H1 (cell line): ENCODE data around the gene L3MBTL4. TPM values are rescaled to one million over a fixed set of nuclear protein-coding genes. Genes with fewer than 3 reads are reported as not detected.

Experiments used
- CTCF ChIA-PET: fragments of 300-600 bp; sonication (Branson Sonifier 250); formaldehyde crosslinking; loops from one replicate; lab custom pipeline; 2021; ENCODE audit not compliant: partially characterized antibody; lab: Charles Lee
- POLR2A ChIA-PET: fragments of 300-600 bp; sonication (Branson Sonifier 250); formaldehyde crosslinking; loops from one replicate; lab custom pipeline; 2021; ENCODE audit warnings: inconsistent platforms; ENCODE audit not compliant: partially characterized antibody; lab: Charles Lee
- DNase-seq, 2 experiments: peaks; one replicate each; pipeline versions ENCODE4 v3.0.0 to v3.0.0-alpha.2; 2010 to 2022; ENCODE audit warnings: low spot score in 2 of 2, low read depth in 1 of 2, mixed read lengths in 1 of 2
- FAIRE-seq: peaks from 2 replicates; lab custom pipeline; 2011; peaks lifted over from hg19 to GRCh38; lab: Jason Lieb, UNC
- H2AFZ ChIP-seq: 2 replicates; pipeline ENCODE4 v1.8.1; 2012; ENCODE audit warnings: low read length, inconsistent platforms
- H2AK5ac ChIP-seq: 2 replicates; pipeline ENCODE4 v1.6.1; 2013; ENCODE audit warnings: low read depth, low read length
- H2BK120ac ChIP-seq: replicated peaks from 2 replicates; pipeline ENCODE3; 2013; ENCODE audit warnings: low read depth, low read length, inconsistent platforms
- H2BK12ac ChIP-seq: 2 replicates; pipeline ENCODE4 v1.6.1; 2013; ENCODE audit warnings: low read depth, low read length
- H2BK15ac ChIP-seq: 2 replicates; pipeline ENCODE4 v1.6.1; 2013; ENCODE audit warnings: low read length
- H2BK20ac ChIP-seq: 2 replicates; pipeline ENCODE4 v1.6.1; 2013; ENCODE audit warnings: low read length
- H2BK5ac ChIP-seq: 2 replicates; pipeline ENCODE4 v1.6.1; 2013; ENCODE audit warnings: low read depth, low read length
- H3K14ac ChIP-seq: 2 replicates; pipeline ENCODE4 v1.6.1; 2013; ENCODE audit warnings: inconsistent platforms; ENCODE audit not compliant: insufficient read length
- H3K18ac ChIP-seq: 2 replicates; pipeline ENCODE4 v1.6.1; 2013; ENCODE audit warnings: low read length; ENCODE audit errors: extremely low read depth
- H3K23ac ChIP-seq: 2 replicates; pipeline ENCODE4 v1.6.1; 2013; ENCODE audit warnings: inconsistent platforms; ENCODE audit not compliant: insufficient read length
- H3K23me2 ChIP-seq: 2 replicates; pipeline ENCODE4 v1.6.1; 2013; ENCODE audit warnings: low read depth, low read length
- H3K27ac ChIP-seq: 2 replicates; pipeline ENCODE4 v1.6.1; 2011; ENCODE audit warnings: low read depth, low read length, inconsistent platforms
- H3K27me3 ChIP-seq, 4 experiments: replicated peaks in 1 of 4; 1 replicate in 1 of 4; 2 replicates in 3 of 4; pipeline versions ENCODE4 v1.6.1 to v1.8.1; 2011 to 2013; ENCODE audit warnings: low read length in 3 of 4, mild to moderate bottlenecking in 3 of 4, inconsistent platforms in 2 of 4, mixed read lengths in 2 of 4, moderate library complexity in 1 of 4; ENCODE audit not compliant: control insufficient read depth in 3 of 4, insufficient read depth in 3 of 4; ENCODE audit errors: extremely low read depth in 1 of 4
- H3K36me3 ChIP-seq, 4 experiments: 2 replicates each; pipeline versions ENCODE4 v1.6.1 to v1.8.1; 2011 to 2013; ENCODE audit warnings: mild to moderate bottlenecking in 4 of 4, low read length in 3 of 4, moderate library complexity in 2 of 4, control low read depth in 1 of 4, inconsistent platforms in 1 of 4; ENCODE audit not compliant: insufficient read depth in 4 of 4, control insufficient read depth in 2 of 4
- H3K4ac ChIP-seq: replicated peaks from 2 replicates; pipeline ENCODE3; 2013; ENCODE audit warnings: low read length, low read depth, mixed read lengths, inconsistent platforms; ENCODE audit not compliant: insufficient read length
- H3K4me1 ChIP-seq, 4 experiments: replicated peaks in 1 of 4; 1 replicate in 1 of 4; 2 replicates in 3 of 4; pipeline versions ENCODE4 v1.6.1 to v1.8.1; 2011 to 2013; ENCODE audit warnings: low read length in 3 of 4, inconsistent platforms in 2 of 4, mixed read lengths in 1 of 4; ENCODE audit not compliant: insufficient read depth in 4 of 4, control insufficient read depth in 3 of 4
- H3K4me2 ChIP-seq, 2 experiments: 2 replicates each; pipeline versions ENCODE4 v1.6.1 to v1.8.1; 2011 to 2013; ENCODE audit warnings: low read depth in 2 of 2, low read length in 2 of 2, control low read depth in 1 of 2, inconsistent platforms in 1 of 2, mild to moderate bottlenecking in 1 of 2; ENCODE audit not compliant: insufficient read depth in 1 of 2
- H3K4me3 ChIP-seq, 4 experiments: fragments of 200-600, 300-600 bp in 1 of 4; sonication (generic), shearing (Covaris generic), sonication (Bioruptor Twin) in 1 of 4; 2 replicates each; pipeline versions ENCODE4 v1.5.1 to v1.8.1; 2011 to 2016; ENCODE audit warnings: low read length in 4 of 4, low read depth in 3 of 4, control low read depth in 2 of 4, inconsistent platforms in 2 of 4, mild to moderate bottlenecking in 2 of 4, mixed read lengths in 1 of 4, moderate library complexity in 1 of 4; ENCODE audit not compliant: insufficient read depth in 2 of 4; ENCODE audit errors: extremely low read depth in 1 of 4
- H3K56ac ChIP-seq: replicated peaks from 2 replicates; pipeline ENCODE3; 2013; ENCODE audit warnings: low read depth, mild to moderate bottlenecking, mixed read lengths, low read length, inconsistent platforms; ENCODE audit not compliant: insufficient read length
- H3K79me1 ChIP-seq: 2 replicates; pipeline ENCODE4 v1.6.1; 2013; ENCODE audit warnings: low read depth, low read length, control low read depth
- H3K79me2 ChIP-seq, 2 experiments: 2 replicates each; pipeline versions ENCODE4 v1.6.1 to v1.8.1; 2012 to 2013; ENCODE audit warnings: low read length in 2 of 2, mild to moderate bottlenecking in 2 of 2, inconsistent platforms in 1 of 2; ENCODE audit not compliant: insufficient read depth in 2 of 2, control insufficient read depth in 1 of 2
- H3K9ac ChIP-seq, 4 experiments: replicated peaks in 1 of 4; 1 replicate in 1 of 4; 2 replicates in 3 of 4; pipeline versions ENCODE4 v1.6.1 to v1.8.1; 2011 to 2013; ENCODE audit warnings: low read depth in 3 of 4, low read length in 3 of 4, control low read depth in 2 of 4, mild to moderate bottlenecking in 2 of 4, moderate library complexity in 2 of 4, inconsistent platforms in 1 of 4; ENCODE audit errors: extremely low read depth in 1 of 4
- H3K9me3 ChIP-seq, 2 experiments: 2 replicates each; pipeline versions ENCODE4 v1.6.1 to v1.8.1; 2012 to 2013; ENCODE audit warnings: mild to moderate bottlenecking in 2 of 2, moderate library complexity in 2 of 2, control low read depth in 1 of 2, inconsistent platforms in 1 of 2, low read depth in 1 of 2, low read length in 1 of 2, mixed read lengths in 1 of 2; ENCODE audit not compliant: insufficient read depth in 2 of 2
- H4K20me1 ChIP-seq, 2 experiments: replicated peaks in 1 of 2; 2 replicates each; pipeline versions ENCODE3 to v1.8.1; 2011 to 2013; ENCODE audit warnings: inconsistent platforms in 2 of 2, low read length in 2 of 2, mild to moderate bottlenecking in 1 of 2; ENCODE audit not compliant: insufficient read depth in 2 of 2, control insufficient read depth in 1 of 2
- H4K5ac ChIP-seq: 2 replicates; pipeline ENCODE4 v1.6.1; 2013; ENCODE audit warnings: low read length, low read depth, mixed read lengths, inconsistent platforms; ENCODE audit not compliant: insufficient read length
- H4K8ac ChIP-seq: 2 replicates; pipeline ENCODE4 v1.8.0; 2013; ENCODE audit warnings: mild to moderate bottlenecking, moderate library complexity, low read length, inconsistent platforms; ENCODE audit not compliant: insufficient read depth; ENCODE audit errors: extremely low read depth
- H4K91ac ChIP-seq: replicated peaks from 2 replicates; pipeline ENCODE3; 2013; ENCODE audit warnings: low read length, mixed read lengths, inconsistent platforms; ENCODE audit not compliant: insufficient read length
- HDAC2 ChIP-seq, 2 experiments: fragments of 300-600 bp in 1 of 2; sonication (generic) in 1 of 2; IDR thresholded peaks; 2 replicates each; pipeline ENCODE4 v1.6.1; 2011 to 2012; ENCODE audit warnings: low read depth in 2 of 2, low read length in 2 of 2, mild to moderate bottlenecking in 2 of 2, moderate library complexity in 2 of 2, borderline replicate concordance in 1 of 2, inconsistent platforms in 1 of 2
- NANOG ChIP-seq: IDR thresholded peaks from 2 replicates; pipeline ENCODE4 v1.6.1; 2011; ENCODE audit warnings: low read length, low read depth, mild to moderate bottlenecking, inconsistent platforms; ENCODE audit not compliant: insufficient read depth, poor library complexity, severe bottlenecking
- TBP ChIP-seq: IDR thresholded peaks from 2 replicates; pipeline ENCODE4 v1.6.1; 2011; ENCODE audit warnings: low read depth, low read length, improper control_type of control experiment
- WGBS, 2 experiments: shearing (Covaris generic) in 1 of 2; methylation state at CpG; one replicate each; pipeline versions ENCODE4 v1.1.6 to v1.1.7; 2013 to 2015; ENCODE audit warnings: low lambda C conversion rate in 2 of 2, mixed read lengths in 2 of 2, inconsistent platforms in 1 of 2, low coverage in 1 of 2, missing lambda C conversion rate in 1 of 2; ENCODE audit not compliant: insufficient replicate concordance in 2 of 2, insufficient coverage in 1 of 2, insufficient read length in 1 of 2; ENCODE audit errors: extremely low coverage in 1 of 2, missing lambda C conversion rate in 1 of 2; 5-methylcytosine and 5-hydroxymethylcytosine counted together
- polyA plus RNA-seq, 7 experiments: library from polyadenylated mRNA; depleted of rRNA in 3 of 7; stranded (reverse) in 5 of 7; unstranded in 2 of 7; fragments of >200 nt in 5 of 7; fragments of 200-250 nt in 2 of 7; gene quantifications; 1 replicate in 5 of 7; 2 replicates in 1 of 7; 4 replicates in 1 of 7; pipeline versions ENCODE4 v1.2.1 to v1.2.3, GENCODE V29; 2011 to 2013; ENCODE audit warnings: missing spikeins in 2 of 7, mixed read lengths in 2 of 7
- total RNA-seq: library from RNA; stranded (reverse); fragmentation: NEBNext Ultra II Directional; extraction: Animal tissue kit (Norgen Biotek cat#: 25700); gene quantifications from 2 replicates; pipeline ENCODE4 v1.2.1, GENCODE V29; 2021

L3MBTL4 gene
- total and polyA plus RNA-seq, 2 of the 8 experiments (the other 6 are each of a cell fraction or from before 2014, with no cell fraction given), result 1.0 to 2.1 TPM

- H2BK15ac ChIP-seq, result 0 out of 2 replicates have a peak overlapping the region, but pooled peaks have one; percentile 46
- no peak overlapping the region for H2BK5ac ChIP-seq
- no peak overlapping the region for H3K4me3 ChIP-seq
- 0 out of 2 replicates have a peak overlapping the region, but pooled peaks have one; percentile 13 for H2BK20ac ChIP-seq
- H3K4me1 ChIP-seq, result peaks cover 0 to 3% (median 0%) of the 10 kb centered on the region in 4 experiments; a peak in 1 of 7 replicates
- H2AFZ ChIP-seq, result no peak overlapping the region
- H3K36me3 ChIP-seq, result no peaks in the 10 kb centered on the region
- no peak overlapping the region for H3K14ac ChIP-seq
- H3K79me1 ChIP-seq, result no peaks in the 10 kb centered on the region
- no peak overlapping the region for H4K91ac ChIP-seq
- no peak for TF ChIP-seq TBP
- no peak for TF ChIP-seq NANOG
- TF ChIP-seq HDAC2 (IDR thresholded peaks at IDR 0.05; ENCODE audit: borderline replicate concordance in 1 of 2, low read depth in 2 of 2, low read length in 2 of 2), result no peak
- POLR2A ChIA-PET, result no interaction called here
- H3K56ac ChIP-seq, result no peak overlapping the region
- no peaks in the 10 kb centered on the region for H4K20me1 ChIP-seq
- 93% methylated on average over 2 of the region's 2 CpGs; no CpG with 5 or more reads in 1 of the 2 experiments for WGBS, 2 experiments
- H3K18ac ChIP-seq, result no peak overlapping the region
- CTCF ChIA-PET, result interaction anchor here (1.0 kb wide), 1 partner anchor 50 kb away, joined by 3 read pairs; no protein-coding TSS in a partner anchor
- H3K27ac ChIP-seq, result no peak overlapping the region
- no peak overlapping the region for H3K4ac ChIP-seq
- H3K4me2 ChIP-seq, result no peak overlapping the region
- H2AK5ac ChIP-seq, result no peak overlapping the region
- no peaks in the 10 kb centered on the region for H3K79me2 ChIP-seq
- DNase-seq, result no peak
- no peak overlapping the region for H2BK120ac ChIP-seq
- H2BK12ac ChIP-seq, result no peak overlapping the region
- H4K5ac ChIP-seq, result no peak overlapping the region
- H3K9ac ChIP-seq, result no peak overlapping the region
- H3K23me2 ChIP-seq, result no peaks in the 10 kb centered on the region
- peaks cover 0 to 2% (median 0%) of the 10 kb centered on the region in 4 experiments; a peak in 1 of 7 replicates for H3K27me3 ChIP-seq
- H3K9me3 ChIP-seq, result no peaks in the 10 kb centered on the region
- no peak overlapping the region for H3K23ac ChIP-seq
- no peak overlapping the region for H4K8ac ChIP-seq
- FAIRE-seq, result no peak
Observed at GRCh38 chr18:6022074-6022444, 392.7 kb downstream of the L3MBTL4 start.
